NCI-H1436 treated with DMSO at 0.1 percent for 48 hours (cell line): Measurements from ENCODE around the gene OR2T10.
"Not testable (repeated sequence)": the region's sequence is repeated elsewhere in the genome, so short reads cannot be mapped to it uniquely, and the experiment has no call there.

Experiments used
- DNase-seq: peaks from one replicate; lab custom pipeline; 2025; lab: John Stamatoyannopoulos, UW

The OR2T10 gene

GRCh38 chr1:248597589-248597988 lies at the start of gene OR2T10:
TSS of gene OR2T10 (minus strand) at chr1:248597700. CDS start at chr1:248593768, 3,932 bp downstream.
- DNase-seq, result no peak

- not testable (repeated sequence) for DNase-seq
Observed at GRCh38 chr1:248645178-248645577, 47.7 kb upstream of the OR2T10 start, which contains the start of gene OR2T35. TSS of gene OR2T35 (minus strand) at chr1:248645278. CDS start at chr1:248639258, 6,020 bp downstream.

- not testable (repeated sequence) for DNase-seq
Observed at GRCh38 chr1:248642971-248643651, 45.6 kb upstream of the OR2T10 start.

GRCh38 chr1:248641583-248641982 lies 44.1 kb upstream of the OR2T10 start:
- not testable (repeated sequence) for DNase-seq

- DNase-seq, result not testable (repeated sequence)
Observed at GRCh38 chr1:248640906-248641305, 43.4 kb upstream of the OR2T10 start.

GRCh38 chr1:248639652-248640051 lies 42.2 kb upstream of the OR2T10 start:
- DNase-seq, result not testable (repeated sequence)

- not testable (repeated sequence) for DNase-seq
Observed at GRCh38 chr1:248636612-248637011, 39.1 kb upstream of the OR2T10 start.

- DNase-seq, result not testable (repeated sequence)
Observed at GRCh38 chr1:248634991-248635390, 37.5 kb upstream of the OR2T10 start, which contains the start of gene OR2T11. TSS of gene OR2T11 (minus strand) at chr1:248635091. CDS start at chr1:248627128, 7,963 bp downstream.

GRCh38 chr1:248631354-248632008 lies 34.0 kb upstream of the OR2T10 start:
- no peak for DNase-seq

GRCh38 chr1:248630551-248630950 lies 33.1 kb upstream of the OR2T10 start:
- DNase-seq, result no peak

- DNase-seq, result no peak
Observed at GRCh38 chr1:248627971-248628844, 30.7 kb upstream of the OR2T10 start.

- no peak for DNase-seq
Observed at GRCh38 chr1:248625971-248626370, 28.5 kb upstream of the OR2T10 start.

- no peak for DNase-seq
Observed at GRCh38 chr1:248625166-248625565, 27.7 kb upstream of the OR2T10 start.

GRCh38 chr1:248622570-248623001 lies 25.1 kb upstream of the OR2T10 start:
- DNase-seq, result peak; percentile 47

- DNase-seq, result no peak
Observed at GRCh38 chr1:248621770-248622169, 24.3 kb upstream of the OR2T10 start.

GRCh38 chr1:248618878-248619277 lies 21.4 kb upstream of the OR2T10 start:
- DNase-seq, result peak; percentile 19

- DNase-seq, result no peak
Observed at GRCh38 chr1:248618119-248618518, 20.6 kb upstream of the OR2T10 start.

- DNase-seq, result no peak
Observed at GRCh38 chr1:248613742-248614141, 16.2 kb upstream of the OR2T10 start.

GRCh38 chr1:248611883-248612414 lies 14.4 kb upstream of the OR2T10 start:
- DNase-seq, result no peak

- no peak for DNase-seq
Observed at GRCh38 chr1:248610301-248610700, 12.8 kb upstream of the OR2T10 start.

- no peak for DNase-seq
Observed at GRCh38 chr1:248599396-248599795, 1.9 kb upstream of the OR2T10 start.

GRCh38 chr1:248596615-248597014 lies 885 bp downstream of the OR2T10 start:
- no peak for DNase-seq
